Endothelial cell of umbilical vein (primary cell): ENCODE results near the gene CHST15.

Experiments
- EZH2 ChIP-seq: IDR thresholded peaks from 2 replicates; pipeline ENCODE4 v1.6.1; 2012; ENCODE audit warnings: borderline replicate concordance, low read depth, mild to moderate bottlenecking, moderate library complexity, low read length, inconsistent platforms; ENCODE audit not compliant: severe bottlenecking
- FOS ChIP-seq: IDR thresholded peaks from 2 replicates; pipeline ENCODE4 v1.6.1; 2011; ENCODE audit warnings: mild to moderate bottlenecking, low read length, moderate library complexity, borderline replicate concordance; ENCODE audit not compliant: insufficient read depth
- GATA2 ChIP-seq: IDR thresholded peaks from 2 replicates; pipeline ENCODE4 v1.7.0; 2011; ENCODE audit warnings: low read depth, mild to moderate bottlenecking, moderate library complexity, mixed read lengths, low read length; ENCODE audit not compliant: insufficient read length, insufficient read depth
- MYC ChIP-seq: IDR thresholded peaks from one replicate; pipeline ENCODE4 v1.6.1; 2011; ENCODE audit warnings: mild to moderate bottlenecking, low read depth, low read length
- POLR2A ChIP-seq: IDR thresholded peaks from 2 replicates; pipeline ENCODE4 v1.6.1; 2012; ENCODE audit warnings: low read depth, mild to moderate bottlenecking, control low read depth, low read length
- POLR2AphosphoS5 ChIP-seq: IDR thresholded peaks from 2 replicates; pipeline ENCODE4 v1.6.1; 2012; ENCODE audit warnings: low read depth, mild to moderate bottlenecking, control low read depth, low read length, moderate library complexity; ENCODE audit not compliant: insufficient read depth
- TF ChIP-seq, protein P1 (sequence below), 2 donors: IDR thresholded peaks; 1 replicate in 1 of 2; 2 replicates in 1 of 2; pipeline ENCODE4 v1.5.1; 2011; ENCODE audit warnings: low read length in 2 of 2, mild to moderate bottlenecking in 2 of 2, moderate library complexity in 2 of 2, control low read depth in 1 of 2, inconsistent platforms in 1 of 2, low read depth in 1 of 2; ENCODE audit not compliant: insufficient read depth in 1 of 2; ENCODE audit errors: extremely low read depth in 1 of 2
- TF ChIP-seq, protein P2 (sequence below): IDR thresholded peaks from 2 replicates; pipeline ENCODE4 v1.6.1; 2011; ENCODE audit not compliant: insufficient read depth, insufficient read length

DNA sequence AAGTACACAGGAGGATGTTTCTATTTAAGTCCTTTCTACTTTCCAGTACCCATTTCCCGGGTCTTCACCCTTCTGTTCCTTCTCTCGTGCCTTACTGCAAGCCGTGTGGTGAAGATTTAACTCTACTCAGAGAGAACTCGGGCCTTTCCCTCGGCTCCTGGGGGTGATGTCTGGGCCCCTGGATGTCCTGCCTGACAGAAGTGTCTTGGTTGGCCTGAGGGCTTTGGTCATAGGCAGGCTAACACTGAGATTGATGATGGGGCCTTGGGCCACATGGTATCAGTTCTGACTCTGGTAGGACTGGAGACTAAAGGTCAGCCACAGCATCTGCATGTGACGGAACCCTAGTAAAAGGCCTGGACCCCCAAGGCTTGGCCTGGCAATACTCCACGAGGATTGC is 80.4 kb downstream of the CHST15 start:
- TF ChIP-seq POLR2A (no peak), EZH2 (no peak), GATA2 (no peak), FOS (no peak), MYC (no peak), POLR2AphosphoS5 (no peak)
- TF ChIP-seq, protein P1, sequence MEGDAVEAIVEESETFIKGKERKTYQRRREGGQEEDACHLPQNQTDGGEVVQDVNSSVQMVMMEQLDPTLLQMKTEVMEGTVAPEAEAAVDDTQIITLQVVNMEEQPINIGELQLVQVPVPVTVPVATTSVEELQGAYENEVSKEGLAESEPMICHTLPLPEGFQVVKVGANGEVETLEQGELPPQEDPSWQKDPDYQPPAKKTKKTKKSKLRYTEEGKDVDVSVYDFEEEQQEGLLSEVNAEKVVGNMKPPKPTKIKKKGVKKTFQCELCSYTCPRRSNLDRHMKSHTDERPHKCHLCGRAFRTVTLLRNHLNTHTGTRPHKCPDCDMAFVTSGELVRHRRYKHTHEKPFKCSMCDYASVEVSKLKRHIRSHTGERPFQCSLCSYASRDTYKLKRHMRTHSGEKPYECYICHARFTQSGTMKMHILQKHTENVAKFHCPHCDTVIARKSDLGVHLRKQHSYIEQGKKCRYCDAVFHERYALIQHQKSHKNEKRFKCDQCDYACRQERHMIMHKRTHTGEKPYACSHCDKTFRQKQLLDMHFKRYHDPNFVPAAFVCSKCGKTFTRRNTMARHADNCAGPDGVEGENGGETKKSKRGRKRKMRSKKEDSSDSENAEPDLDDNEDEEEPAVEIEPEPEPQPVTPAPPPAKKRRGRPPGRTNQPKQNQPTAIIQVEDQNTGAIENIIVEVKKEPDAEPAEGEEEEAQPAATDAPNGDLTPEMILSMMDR (IDR thresholded peaks at IDR 0.05; ENCODE audit: extremely low read depth in 1 of 2, insufficient read depth in 1 of 2, low read depth in 1 of 2, low read length in 2 of 2) = no peak
- TF ChIP-seq, protein P2, sequence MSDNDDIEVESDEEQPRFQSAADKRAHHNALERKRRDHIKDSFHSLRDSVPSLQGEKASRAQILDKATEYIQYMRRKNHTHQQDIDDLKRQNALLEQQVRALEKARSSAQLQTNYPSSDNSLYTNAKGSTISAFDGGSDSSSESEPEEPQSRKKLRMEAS = no peak
